ENCODE data around the gene RXRB. TPM values are rescaled to one million over a fixed set of nuclear protein-coding genes. Genes with fewer than 3 reads are reported as not detected.

The RXRB gene
- total and polyA plus RNA-seq, 2 donors (not counting 3 experiments of a cell fraction or from before 2014, with no cell fraction given) = 43.4 to 44.4 TPM

- ChIA-PET CTCF (no interaction called here), POLR2A (no interaction called here)
- no peak overlapping the region for H2AFZ ChIP-seq (ENCODE audit: low read depth, low read length)
- H3K9me3 ChIP-seq (replicated peaks; ENCODE audit: control insufficient read depth, insufficient read depth, low read length) = no peaks in the 10 kb centered on the region
- dilution Hi-C loops (cut with MboI; ENCODE audit: extremely low pct_ligation_motif_present, low sequenced_read_pairs) (no loop called here), intact Hi-C loops (cut with micrococcal nuclease) (no loop called here)
- no peak overlapping the region for H3K4me2 ChIP-seq (ENCODE audit: insufficient read depth, low read length)
- FAIRE-seq (no peak), DNase-seq (ENCODE audit: low read depth, low spot score) (no peak)
- H3K36me3 ChIP-seq (ENCODE audit: control insufficient read depth in 2 of 2, extremely low read depth in 1 of 2, insufficient read depth in 2 of 2, low read length in 2 of 2) = no peaks in the 10 kb centered on the region
- no peaks in the 10 kb centered on the region for H3K79me2 ChIP-seq (ENCODE audit: control insufficient read depth, insufficient read depth, low read length)
- no peak overlapping the region for H3K9ac ChIP-seq (replicated peaks; ENCODE audit: extremely low read depth, insufficient read depth, low read length)
- no TSS peak for BruUV-seq (replicated peaks)
- TF ChIP-seq MYC (IDR thresholded peaks at IDR 0.05; ENCODE audit: low read depth, low read length) (no peak), GATA2 (IDR thresholded peaks at IDR 0.05; ENCODE audit: insufficient read depth, insufficient read length, low read depth, low read length) (no peak), POLR2AphosphoS5 (IDR thresholded peaks at IDR 0.05; ENCODE audit: insufficient read depth, low read depth, low read length) (no peak), JUN (IDR thresholded peaks at IDR 0.05; ENCODE audit: borderline replicate concordance, insufficient read depth, insufficient read length, low read depth) (no peak)
- TF ChIP-seq, protein P1, sequence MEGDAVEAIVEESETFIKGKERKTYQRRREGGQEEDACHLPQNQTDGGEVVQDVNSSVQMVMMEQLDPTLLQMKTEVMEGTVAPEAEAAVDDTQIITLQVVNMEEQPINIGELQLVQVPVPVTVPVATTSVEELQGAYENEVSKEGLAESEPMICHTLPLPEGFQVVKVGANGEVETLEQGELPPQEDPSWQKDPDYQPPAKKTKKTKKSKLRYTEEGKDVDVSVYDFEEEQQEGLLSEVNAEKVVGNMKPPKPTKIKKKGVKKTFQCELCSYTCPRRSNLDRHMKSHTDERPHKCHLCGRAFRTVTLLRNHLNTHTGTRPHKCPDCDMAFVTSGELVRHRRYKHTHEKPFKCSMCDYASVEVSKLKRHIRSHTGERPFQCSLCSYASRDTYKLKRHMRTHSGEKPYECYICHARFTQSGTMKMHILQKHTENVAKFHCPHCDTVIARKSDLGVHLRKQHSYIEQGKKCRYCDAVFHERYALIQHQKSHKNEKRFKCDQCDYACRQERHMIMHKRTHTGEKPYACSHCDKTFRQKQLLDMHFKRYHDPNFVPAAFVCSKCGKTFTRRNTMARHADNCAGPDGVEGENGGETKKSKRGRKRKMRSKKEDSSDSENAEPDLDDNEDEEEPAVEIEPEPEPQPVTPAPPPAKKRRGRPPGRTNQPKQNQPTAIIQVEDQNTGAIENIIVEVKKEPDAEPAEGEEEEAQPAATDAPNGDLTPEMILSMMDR (IDR thresholded peaks at IDR 0.05; ENCODE audit: extremely low read depth in 1 of 2, insufficient read depth in 1 of 2, low read depth in 1 of 2, low read length in 2 of 2) = no peak
- TF ChIP-seq, protein P2, sequence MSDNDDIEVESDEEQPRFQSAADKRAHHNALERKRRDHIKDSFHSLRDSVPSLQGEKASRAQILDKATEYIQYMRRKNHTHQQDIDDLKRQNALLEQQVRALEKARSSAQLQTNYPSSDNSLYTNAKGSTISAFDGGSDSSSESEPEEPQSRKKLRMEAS (IDR thresholded peaks at IDR 0.05; ENCODE audit: insufficient read depth, insufficient read length) = no peak
- no peak overlapping the region for H3K4me3 ChIP-seq (replicated peaks in 1 of 3; ENCODE audit: insufficient read depth in 1 of 3, low read depth in 1 of 3, low read length in 3 of 3)
- no peak overlapping the region for H3K27ac ChIP-seq (ENCODE audit: insufficient read depth, low read depth, low read length)
- no peaks in the 10 kb centered on the region for H4K20me1 ChIP-seq (replicated peaks; ENCODE audit: control insufficient read depth, extremely low read depth, insufficient read depth, low read length)
- H3K9me1 ChIP-seq (replicated peaks; ENCODE audit: control insufficient read depth, extremely low read depth, insufficient read depth, low read length) = no peaks in the 10 kb centered on the region
- no peaks in the 10 kb centered on the region for H3K4me1 ChIP-seq (ENCODE audit: control insufficient read depth, extremely low read depth, insufficient read depth, low read length)
- H3K27me3 ChIP-seq (ENCODE audit: control insufficient read depth in 2 of 2, insufficient read depth in 2 of 2, low read length in 2 of 2) = no peaks in the 10 kb centered on the region
Measured at GRCh38 chr6:33168284-33168601, 32.2 kb downstream of the RXRB start.
